ENCODE results near the gene CYP39A1.
"Not testable (repeated sequence)": the region's sequence is repeated elsewhere in the genome, so short reads cannot be mapped to it uniquely, and the experiment has no call there.

DNA sequence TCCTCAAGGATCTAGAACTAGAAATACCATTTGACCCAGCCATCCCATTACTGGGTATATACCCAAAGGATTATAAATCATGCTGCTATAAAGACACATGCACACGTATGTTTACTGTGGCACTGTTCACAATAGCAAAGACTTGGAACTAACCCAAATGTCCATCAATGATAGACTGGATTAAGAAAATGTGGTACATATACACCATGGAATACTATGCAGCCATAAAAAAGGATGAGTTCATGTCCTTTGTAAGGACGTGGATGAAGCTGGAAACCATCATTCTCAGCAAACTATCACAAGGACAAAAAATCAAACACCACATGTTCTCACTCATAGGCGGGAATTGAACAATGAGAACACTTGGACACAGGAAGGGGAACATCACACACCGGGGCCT is 4.5 kb downstream of the CYP39A1 start:
- TF ChIP-seq, protein P1, sequence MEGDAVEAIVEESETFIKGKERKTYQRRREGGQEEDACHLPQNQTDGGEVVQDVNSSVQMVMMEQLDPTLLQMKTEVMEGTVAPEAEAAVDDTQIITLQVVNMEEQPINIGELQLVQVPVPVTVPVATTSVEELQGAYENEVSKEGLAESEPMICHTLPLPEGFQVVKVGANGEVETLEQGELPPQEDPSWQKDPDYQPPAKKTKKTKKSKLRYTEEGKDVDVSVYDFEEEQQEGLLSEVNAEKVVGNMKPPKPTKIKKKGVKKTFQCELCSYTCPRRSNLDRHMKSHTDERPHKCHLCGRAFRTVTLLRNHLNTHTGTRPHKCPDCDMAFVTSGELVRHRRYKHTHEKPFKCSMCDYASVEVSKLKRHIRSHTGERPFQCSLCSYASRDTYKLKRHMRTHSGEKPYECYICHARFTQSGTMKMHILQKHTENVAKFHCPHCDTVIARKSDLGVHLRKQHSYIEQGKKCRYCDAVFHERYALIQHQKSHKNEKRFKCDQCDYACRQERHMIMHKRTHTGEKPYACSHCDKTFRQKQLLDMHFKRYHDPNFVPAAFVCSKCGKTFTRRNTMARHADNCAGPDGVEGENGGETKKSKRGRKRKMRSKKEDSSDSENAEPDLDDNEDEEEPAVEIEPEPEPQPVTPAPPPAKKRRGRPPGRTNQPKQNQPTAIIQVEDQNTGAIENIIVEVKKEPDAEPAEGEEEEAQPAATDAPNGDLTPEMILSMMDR (IDR thresholded peaks at IDR 0.05), result not testable (repeated sequence)
- TF ChIP-seq POLR2AphosphoS5 (IDR thresholded peaks at IDR 0.05; ENCODE audit: insufficient read depth in 1 of 2, low read depth in 1 of 2), result not testable (repeated sequence)

Data from vagina (tissue), 2 donors.